GM21390 (cell line): Measurements from ENCODE around the gene HECA.
A peak's percentile ranks its signal among the peaks of the same experiment; 100 is the strongest.

Experiments
- ATAC-seq: cut with Tn5 transposase; IDR thresholded peaks from one replicate; pipeline ENCODE4 v1.9.1; 2021; ENCODE audit not compliant: unreplicated experiment

The HECA gene

DNA sequence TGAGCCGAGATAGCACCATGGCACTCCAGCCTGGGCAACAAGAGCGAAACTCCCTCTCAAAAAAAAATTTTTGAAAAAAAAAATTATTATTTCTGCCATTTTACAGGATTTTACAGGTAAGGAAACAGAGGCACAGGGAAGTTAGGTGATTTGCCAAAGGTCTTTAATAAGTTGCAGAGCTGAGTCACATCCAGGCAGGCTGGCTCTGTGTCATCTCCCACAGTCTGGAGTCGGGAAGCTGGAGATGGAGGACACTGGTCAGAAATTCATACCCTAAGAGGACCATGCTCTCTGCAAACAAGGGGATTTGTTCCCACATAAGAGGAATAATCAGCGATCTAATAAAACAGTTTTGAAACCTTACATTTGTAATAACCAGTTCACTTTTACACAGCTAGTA, 24.1 kb downstream of the HECA start:
- ATAC-seq = no peak

GRCh38 chr6:139161169-139161568, 26.3 kb downstream of the HECA start:
- ATAC-seq = peak; percentile 15

- peak; percentile 99 for ATAC-seq
Observed at GRCh38 chr6:139161817-139162284, 27.0 kb downstream of the HECA start.

DNA sequence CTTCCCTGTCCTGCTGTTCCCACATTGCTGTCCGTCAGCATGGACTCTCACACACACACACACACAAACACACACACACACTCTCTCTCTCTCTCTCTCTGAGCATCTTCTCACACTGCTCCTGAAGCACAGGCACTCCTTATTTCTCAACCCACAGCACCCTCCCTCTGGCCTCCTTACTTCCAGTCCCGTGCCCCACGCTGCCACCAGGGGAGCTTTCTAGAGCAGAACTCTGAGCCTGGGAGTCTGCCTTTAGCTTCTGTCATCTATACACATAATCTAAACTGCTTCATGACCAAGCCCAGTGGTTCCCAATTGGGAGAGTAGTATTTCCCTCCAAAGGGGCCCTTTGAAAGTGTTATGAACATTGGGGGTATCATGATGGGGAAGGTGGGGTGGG, 29.1 kb downstream of the HECA start:
- ATAC-seq = no peak

DNA sequence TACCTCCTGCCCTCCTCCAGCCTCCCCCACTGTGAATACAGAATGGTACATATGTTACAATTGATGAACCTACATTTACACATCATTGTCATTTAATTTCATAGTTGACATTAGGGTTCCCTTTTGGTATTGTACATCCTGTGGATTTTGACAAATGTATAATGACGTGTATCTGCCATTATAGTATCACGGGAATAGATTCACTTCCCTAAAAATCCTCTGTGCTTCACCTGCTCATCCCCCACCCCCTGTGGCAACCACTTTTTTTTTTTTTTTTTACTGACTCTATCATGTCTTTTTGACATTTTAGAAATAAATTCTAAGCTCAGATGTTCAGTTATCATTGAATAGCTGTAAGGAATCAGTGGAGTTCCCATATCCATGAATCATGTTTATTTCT, 30.4 kb downstream of the HECA start:
- no peak for ATAC-seq

- ATAC-seq = no peak
Observed at GRCh38 chr6:139166238-139166955, 31.5 kb downstream of the HECA start.

- no peak for ATAC-seq
Observed at GRCh38 chr6:139166956-139167313, 32.1 kb downstream of the HECA start.

GRCh38 chr6:139172151-139172550, 37.3 kb downstream of the HECA start:
- no peak for ATAC-seq

DNA sequence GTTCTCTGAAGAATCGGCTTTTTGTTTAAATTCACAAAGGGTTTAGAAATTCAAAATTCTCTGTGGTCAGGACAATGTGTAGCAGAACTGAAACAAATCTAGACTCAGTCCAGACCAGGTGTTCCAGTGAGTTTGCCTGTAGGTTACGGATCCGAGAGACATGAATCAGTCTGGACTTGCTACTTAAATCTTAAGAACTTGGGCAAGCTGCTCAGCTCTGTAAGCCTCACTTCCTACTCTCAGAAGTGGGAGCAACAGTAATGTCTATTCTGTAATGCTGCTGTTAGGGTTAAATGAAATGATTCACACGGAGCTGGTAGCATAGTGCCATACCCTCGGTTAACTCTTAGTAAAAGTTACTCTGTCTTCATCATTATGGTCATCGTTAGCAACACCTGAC, 37.7 kb downstream of the HECA start:
- no peak for ATAC-seq

DNA sequence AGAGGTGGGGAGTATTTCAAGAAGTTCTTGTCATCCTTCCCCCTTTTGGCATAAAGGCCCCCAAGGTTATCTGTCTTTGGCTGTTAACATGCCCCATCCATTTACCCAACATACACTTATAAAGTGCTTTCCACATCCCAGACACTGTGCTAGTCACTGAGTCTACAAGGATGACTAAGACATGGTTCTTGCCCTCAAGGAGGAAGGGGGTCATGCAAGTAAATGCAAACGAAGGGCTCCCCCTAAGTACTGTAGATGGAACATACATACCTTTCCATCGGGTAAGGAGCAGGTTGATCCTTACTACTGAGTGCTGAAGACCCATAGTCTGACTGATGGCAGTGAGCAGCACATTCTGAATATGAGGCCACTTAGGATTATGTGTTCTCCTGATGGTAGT, 38.3 kb downstream of the HECA start:
- ATAC-seq = no peak

DNA sequence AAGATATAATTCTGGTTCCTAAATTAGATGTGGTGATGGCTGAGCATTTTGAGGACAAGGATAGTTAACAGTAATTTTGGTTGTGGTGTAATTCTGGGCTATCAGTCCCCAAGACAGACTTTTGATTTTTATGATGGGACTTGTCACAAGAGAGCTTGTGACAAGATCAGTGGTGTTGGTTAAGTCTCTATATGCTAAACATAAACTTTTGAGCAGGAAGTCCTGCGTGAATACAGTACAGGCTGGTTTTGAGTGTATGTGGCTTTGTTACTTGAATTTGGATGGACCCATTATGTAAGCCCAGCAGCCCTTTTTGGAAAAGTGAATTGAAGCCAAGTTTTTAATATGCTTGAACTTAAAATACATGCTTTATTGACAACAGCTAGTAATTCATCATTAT, 38.9 kb downstream of the HECA start:
- ATAC-seq = no peak

DNA sequence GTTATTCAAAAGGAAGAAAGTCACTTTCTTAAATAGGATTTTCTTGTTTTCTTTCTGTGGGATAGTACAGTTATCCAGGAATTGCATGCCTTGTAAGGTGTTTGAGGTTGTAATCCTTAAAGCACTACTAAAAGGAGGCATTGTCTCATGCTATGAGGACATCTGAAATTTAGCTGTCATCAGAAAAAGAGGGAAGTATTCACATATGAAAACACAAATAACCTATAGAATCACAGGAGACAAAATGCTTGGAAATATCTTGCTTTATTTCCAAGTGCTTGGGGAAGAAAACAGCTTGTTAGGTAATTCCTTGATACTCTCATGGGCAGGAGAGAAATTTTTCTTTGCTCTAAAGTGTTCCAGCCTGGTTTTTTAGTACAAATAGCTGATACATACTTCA, 40.1 kb downstream of the HECA start:
- ATAC-seq = no peak

DNA sequence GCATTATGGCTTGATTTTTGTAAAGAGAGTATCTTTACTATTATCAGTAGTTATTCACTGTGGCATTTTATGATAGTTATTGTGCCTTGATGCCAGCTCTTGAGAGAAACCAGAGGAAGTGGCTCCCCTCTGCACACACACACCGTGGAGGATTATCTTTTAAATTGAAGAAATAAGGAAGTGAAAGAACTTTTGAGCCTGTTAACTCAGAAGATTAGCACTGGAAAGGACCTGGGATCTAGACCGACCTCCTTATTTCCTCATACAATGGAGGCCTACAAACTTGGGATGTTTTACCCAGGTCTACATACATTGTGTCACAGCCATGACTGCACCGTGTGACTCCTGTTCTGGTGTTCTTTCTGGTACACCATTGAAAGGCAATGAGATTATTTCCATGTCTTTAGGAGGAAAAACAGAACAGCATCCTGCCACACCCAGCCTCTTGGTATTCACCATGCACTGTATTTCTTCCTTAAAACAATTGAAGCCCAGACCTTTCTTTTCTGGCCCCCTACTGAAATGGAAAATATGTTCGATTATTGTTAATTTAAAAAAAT, 40.6 kb downstream of the HECA start:
- peak; percentile 66 for ATAC-seq

GRCh38 chr6:139181236-139181635, 46.4 kb downstream of the HECA start:
- no peak for ATAC-seq

GRCh38 chr6:139184047-139184446, 49.2 kb downstream of the HECA start:
- ATAC-seq = no peak

GRCh38 chr6:139184459-139184858, 49.6 kb downstream of the HECA start:
- ATAC-seq = no peak

DNA sequence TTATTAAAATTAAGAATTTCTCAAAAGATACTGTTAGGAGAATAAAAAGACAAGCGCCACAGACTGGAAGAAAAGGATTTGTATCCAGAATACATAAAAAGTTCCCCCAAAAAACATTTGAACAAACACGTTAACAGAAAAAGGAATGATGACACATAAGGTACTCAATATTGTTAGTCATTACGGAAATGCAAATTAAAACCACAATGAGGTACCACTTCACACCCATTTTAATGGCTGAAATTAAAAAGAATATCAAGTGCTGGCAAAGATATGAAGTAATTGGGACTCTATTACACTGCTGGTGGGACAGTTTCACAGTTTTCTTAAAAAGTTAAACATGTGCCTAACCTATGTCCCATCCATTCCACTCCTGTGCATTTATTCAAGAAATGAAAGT, 51.4 kb downstream of the HECA start:
- ATAC-seq = no peak

GRCh38 chr6:139186692-139187091, 51.8 kb downstream of the HECA start:
- no peak for ATAC-seq

GRCh38 chr6:139187489-139187888, 52.6 kb downstream of the HECA start:
- no peak for ATAC-seq

- ATAC-seq = no peak
Observed at GRCh38 chr6:139189665-139190064, 54.8 kb downstream of the HECA start.

- ATAC-seq = no peak
Observed at GRCh38 chr6:139194740-139195139, 59.9 kb downstream of the HECA start.

- no peak for ATAC-seq
Observed at GRCh38 chr6:139198529-139199288, 63.8 kb downstream of the HECA start.
